Umbilical cord (tissue), 2 donors: ENCODE measurements around the gene MICALL2. TPM values are rescaled to one million over a fixed set of nuclear protein-coding genes. Genes with fewer than 3 reads are reported as not detected.
A peak's percentile ranks its signal among the peaks of the same experiment; 100 is the strongest.

ENCODE experiments used
- DNase-seq: peaks from one replicate; pipeline ENCODE4 v3.0.0-alpha.2; 2015; ENCODE audit warnings: low spot score
- total RNA-seq: library from RNA; depleted of rRNA; stranded (reverse); fragments of >200 nt; gene quantifications from one replicate; pipeline ENCODE4 v1.2.3, GENCODE V29; 2014; ENCODE audit warnings: low replicate concordance; ENCODE audit not compliant: insufficient read depth

MICALL2 gene
- total RNA-seq, 1 donor from 2014 or later = 13.5 TPM

- no peak for DNase-seq
These were observed 43.8 kb downstream of the MICALL2 start for GRCh38 chr7:1415389-1415990.

DNA sequence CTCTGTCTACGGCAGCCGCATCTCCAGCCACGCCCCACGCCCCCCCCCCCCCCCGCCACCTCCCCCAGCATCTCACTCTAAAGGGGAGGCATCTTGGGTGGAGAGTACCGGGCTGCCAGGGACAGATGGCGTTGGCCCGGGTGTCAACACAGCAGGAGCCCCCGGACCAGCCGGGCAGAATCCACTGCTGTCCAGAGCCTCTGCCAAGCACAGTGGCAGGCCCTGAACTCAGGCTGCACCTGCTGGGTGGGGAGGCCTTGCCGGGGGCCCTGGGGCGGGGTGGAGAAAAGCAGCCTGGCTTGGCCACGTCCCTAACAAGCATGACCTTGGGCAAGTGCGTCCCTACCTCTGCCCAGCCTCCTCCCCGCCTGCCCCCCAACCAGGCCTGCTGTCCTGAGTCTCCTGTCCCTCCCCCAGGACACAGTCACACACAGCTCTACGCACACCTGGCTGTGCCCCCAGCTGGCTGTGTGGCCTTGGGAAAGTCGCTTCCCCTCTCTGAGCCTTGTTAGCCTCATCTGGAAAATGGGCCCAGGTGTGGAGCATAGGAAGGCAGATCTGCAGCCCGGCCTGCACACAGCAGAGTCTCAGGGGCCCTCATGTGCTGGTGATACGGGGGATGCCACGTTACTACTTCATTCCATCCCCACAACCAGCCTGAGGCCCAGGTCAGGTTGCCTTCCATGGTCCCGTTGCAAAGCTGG is 45.2 kb downstream of the MICALL2 start:
- DNase-seq = no peak

DNA sequence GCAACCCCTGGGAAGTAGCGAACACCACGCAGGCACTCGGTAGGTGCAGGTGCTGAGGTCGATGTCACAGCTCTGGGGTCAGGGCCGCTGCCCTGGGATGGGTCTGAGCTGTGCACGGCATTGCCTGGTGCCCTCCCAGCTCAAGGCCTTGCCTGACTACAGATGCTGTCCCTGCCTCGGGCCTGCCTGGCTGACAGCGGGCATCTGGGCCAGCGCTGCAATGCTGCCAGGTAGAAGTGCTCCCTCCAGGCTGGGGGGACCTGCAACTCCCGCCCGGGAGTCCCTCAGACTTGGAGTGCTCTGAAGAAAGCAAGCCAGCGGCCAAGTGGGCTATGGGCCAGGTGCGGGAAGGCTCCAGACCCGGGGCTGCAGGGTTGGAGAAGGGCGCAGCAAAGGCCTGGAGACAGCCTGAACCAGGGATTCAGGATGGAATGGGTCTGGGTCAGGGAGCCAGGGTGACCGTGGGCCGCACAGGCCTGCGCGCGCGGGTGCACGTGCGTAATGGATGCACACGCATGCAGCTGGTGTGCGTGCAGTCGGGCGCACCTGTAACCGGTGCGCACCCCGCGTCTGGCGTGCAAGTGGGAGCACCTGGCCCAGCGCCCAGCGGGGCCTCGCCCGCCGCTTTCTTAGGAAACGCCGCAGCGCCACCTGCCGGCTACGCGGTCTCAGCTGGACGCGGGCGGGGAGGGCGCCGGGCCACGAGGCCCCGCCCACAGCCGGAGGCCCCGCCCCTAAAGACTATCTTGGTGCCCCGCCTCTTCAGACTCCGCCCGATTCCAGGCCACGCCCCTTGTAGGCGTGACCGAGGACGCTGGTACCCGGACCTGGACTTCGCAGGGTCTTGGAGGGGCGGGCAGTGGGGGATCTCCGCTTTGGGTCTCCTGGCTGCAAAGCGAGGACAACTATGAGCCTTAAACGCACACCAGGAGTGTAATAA is 46.7 kb downstream of the MICALL2 start:
- peak; percentile 59 for DNase-seq

DNA sequence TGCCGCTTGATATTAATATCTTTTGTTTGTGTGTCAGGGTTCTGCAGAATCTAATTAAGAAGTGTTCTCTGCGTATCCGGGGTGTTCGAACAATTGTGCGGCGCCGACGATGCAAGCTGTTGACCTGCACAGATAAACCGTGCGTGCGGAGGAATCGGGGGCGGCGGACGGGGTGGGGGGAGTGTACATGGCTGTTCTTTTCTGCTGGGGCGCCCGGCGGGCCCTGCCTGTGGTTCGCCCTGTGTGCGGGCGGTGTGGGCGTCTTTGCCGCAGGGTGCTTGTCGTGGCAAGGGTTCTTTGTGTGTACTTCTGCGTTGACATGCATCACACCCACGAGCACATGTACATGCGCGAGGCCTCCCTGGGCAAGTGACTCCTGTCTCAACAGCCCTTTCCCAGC is 47.9 kb downstream of the MICALL2 start:
- no peak for DNase-seq

GRCh38 chr7:1410992-1411391 is 48.3 kb downstream of the MICALL2 start:
- no peak for DNase-seq

DNA sequence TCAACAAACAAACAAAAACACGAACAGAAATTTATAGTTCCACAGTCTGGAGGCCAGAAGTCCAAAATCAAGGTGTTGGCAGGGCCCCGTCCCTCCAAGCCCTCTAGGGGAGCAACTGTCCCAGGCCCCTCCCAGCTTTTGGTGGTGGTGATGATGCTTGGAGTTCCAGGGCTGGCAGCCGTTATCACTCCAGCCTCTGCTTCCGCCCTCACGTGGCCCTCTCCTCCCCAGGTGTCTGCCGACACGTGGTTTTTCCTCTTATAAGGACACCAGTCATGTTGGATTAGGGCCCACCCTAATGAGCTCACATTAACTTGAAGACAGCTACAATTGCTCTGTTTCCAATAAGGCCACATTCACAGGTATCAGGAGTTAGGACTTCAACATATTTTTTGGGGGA is 49.7 kb downstream of the MICALL2 start:
- no peak for DNase-seq

DNA sequence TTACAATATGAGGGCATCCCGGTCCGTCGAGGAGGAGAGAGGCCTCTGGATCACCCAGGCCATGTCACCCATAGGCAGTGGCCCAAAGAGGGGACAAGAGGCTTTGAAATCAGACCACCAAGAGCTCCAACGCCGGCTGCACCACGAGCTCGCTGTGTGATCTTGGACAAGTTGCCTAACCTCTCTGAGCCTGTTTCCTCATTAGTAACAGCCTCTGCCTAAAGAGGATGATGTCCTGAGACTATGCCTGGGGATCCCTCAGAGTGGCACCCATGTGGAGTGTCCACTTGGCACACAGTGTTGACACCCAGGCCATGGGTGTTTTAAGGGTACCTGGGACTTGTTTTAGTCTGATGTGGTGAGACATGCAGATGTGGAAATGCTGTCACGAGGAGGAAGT is 50.8 kb downstream of the MICALL2 start:
- no peak for DNase-seq

GRCh38 chr7:1407892-1408291 is 51.4 kb downstream of the MICALL2 start:
- no peak for DNase-seq

- no peak for DNase-seq
These were observed 54.2 kb downstream of the MICALL2 start for GRCh38 chr7:1404898-1405548.

DNA sequence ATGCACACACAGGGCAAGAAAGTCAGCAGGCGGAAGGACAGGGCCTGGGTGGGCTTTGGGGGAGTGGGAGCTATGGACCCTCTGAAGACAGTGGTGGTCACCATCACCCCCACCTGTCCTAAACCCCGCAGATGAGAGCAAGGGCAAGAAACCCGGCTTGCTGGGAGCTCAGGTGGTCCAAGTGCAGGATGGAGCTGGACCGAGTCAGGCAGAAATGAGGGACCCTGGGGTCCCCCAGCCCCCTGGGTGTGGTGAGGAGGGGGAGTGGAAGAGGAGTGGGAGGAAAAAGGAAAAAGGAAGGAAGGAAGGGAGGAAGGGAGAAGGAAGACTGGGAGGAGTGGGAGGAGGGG is 54.8 kb downstream of the MICALL2 start:
- no peak for DNase-seq

DNA sequence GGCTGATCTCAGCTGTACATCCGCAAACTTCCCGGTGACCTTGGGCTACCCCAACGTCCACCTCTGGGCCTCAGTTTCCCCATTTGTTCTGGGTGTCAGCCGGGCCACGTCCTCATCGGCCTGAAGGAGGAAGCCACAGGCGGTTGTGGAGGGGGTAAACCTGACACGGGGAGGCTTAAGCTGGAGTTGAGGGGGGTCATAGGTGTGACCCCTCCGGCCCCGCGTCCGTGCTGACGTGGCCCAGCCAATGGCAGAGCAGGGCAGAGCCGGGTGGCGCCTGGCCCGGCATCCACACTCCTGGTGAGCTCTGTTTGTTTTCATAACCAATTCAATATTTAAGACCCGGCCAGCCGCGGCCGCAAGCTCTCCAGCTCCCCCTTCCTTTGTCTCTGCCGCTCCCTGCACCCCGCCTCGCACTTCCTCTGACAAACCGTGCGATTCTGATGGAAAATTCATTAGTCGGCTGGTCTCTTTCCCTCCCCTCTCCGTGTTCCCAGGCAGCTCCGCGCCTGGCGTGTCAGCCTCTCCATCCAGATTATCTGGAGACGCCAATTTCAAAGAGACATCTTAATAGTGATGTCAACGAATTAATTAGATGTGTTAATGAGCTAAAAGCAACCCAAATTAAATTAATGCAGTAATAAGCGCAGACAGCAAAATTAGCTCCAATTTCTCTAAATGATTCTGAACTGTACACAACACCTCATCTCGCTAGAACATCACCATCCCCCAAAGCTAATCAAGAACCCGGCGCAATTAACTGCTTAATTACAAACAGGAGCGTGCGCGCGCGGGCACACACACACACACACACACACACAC is 55.4 kb downstream of the MICALL2 start:
- peak; percentile 25 for DNase-seq

DNA sequence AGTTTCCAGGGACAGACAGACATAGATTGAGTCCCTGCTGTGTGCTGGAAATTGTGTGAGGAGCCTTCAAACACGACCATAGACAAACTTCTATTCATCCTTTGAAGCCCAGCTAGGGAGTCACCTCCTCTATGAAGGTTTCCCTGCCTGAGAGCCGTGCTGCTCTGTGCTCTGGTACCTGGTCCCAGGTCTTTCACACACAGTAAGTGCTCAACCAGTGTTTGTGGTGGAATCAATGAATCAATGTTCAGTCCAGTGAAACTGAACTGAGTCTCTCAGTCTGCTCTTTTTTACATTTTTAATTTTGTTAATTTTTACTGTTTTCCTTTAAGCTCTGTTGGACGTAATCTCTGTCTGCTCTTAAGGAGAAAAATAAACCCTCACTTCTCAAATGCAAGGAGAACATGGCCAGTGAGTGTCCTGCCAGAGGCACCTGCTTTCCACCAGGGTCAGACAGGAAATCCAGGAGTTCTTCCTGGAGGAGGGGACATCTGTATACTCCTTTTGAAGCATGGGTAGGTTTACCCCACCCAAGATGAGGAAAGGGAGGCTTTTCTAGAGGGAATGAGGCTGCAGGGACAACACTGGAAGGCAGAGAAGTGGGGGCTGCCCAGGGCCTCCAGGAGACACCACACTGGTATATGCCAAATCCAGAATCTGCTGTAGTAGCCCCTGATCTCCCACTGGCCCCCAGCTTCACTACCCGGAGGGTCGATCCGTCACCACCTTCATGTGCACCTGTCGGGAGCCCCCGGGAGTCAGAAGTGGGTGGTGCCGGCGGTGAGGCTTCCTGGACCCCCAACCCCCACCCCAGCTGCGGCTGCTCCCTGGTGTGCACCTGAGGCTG is 56.3 kb downstream of the MICALL2 start:
- no peak for DNase-seq

DNA sequence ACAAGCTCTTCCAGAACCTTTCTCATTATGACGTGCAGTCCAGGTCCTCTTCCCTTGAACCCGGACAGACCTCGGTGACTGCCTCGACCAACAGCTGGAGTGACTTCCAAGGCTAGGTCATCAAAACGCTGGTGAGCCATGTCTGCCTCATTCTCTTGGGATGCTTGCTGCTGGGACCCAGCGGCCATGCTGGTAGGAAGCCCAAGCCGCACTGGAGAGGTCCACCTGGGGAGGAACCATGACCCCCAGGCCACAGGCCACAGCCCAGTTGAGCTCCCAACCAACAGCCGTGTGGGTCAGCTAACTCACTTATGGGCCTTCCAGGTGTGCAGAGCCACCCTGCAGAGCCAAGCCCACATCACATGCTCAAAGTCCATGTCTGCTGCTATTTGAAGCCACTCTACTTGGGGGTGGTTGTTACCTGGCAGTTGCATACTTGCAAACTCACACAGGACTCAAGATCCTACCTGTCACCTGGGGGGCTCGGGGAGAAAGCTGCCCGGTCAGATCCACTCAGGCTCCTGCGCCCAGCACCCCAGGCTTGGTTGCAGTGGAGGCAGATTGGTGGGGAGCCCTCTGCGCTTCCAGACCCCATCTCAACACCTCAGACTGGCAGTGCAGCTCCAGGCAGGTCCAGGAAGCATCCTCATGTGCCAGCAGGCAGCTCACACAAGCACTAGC is 57.0 kb downstream of the MICALL2 start:
- no peak for DNase-seq

GRCh38 chr7:1401011-1401410 is 58.3 kb downstream of the MICALL2 start:
- no peak for DNase-seq

- no peak for DNase-seq
These were observed 58.9 kb downstream of the MICALL2 start for GRCh38 chr7:1400371-1400770.

- DNase-seq = no peak
These were observed 61.6 kb downstream of the MICALL2 start for GRCh38 chr7:1397491-1398327.

DNA sequence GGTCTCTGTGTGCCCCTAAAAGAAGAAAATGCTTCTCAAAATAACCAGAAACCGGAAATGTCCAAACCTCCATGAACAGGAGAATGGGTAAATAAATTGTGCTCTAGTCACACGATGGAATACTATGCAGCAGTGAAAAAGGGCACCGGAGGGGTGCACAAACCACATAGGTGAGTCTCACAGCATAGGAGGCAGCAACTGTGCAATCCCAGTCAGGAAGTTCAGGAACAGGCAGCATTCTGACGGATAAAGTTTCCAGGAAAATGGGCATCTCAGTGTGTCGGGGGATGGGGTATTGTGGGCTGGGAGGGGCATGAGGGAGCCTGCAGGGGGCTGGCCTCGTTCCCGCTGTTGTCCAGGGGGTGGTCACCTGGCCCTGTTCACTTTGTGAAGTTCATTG is 63.1 kb downstream of the MICALL2 start:
- DNase-seq = no peak

GRCh38 chr7:1395211-1396070 is 63.8 kb downstream of the MICALL2 start:
- no peak for DNase-seq
